ENCODE results near the gene MTERF4.

Gene MTERF4

GRCh38 chr2:241063587-241063986 lies 38.5 kb downstream of the MTERF4 start:
- H3K4me3 ChIP-seq (ENCODE audit: low read length): no peak overlapping the region

GRCh38 chr2:241063093-241063551 lies 39.0 kb downstream of the MTERF4 start:
- DNase-seq (ENCODE audit: low read depth): no peak
- H3K4me3 ChIP-seq (ENCODE audit: low read length): no peak overlapping the region
- TF ChIP-seq, protein P1, sequence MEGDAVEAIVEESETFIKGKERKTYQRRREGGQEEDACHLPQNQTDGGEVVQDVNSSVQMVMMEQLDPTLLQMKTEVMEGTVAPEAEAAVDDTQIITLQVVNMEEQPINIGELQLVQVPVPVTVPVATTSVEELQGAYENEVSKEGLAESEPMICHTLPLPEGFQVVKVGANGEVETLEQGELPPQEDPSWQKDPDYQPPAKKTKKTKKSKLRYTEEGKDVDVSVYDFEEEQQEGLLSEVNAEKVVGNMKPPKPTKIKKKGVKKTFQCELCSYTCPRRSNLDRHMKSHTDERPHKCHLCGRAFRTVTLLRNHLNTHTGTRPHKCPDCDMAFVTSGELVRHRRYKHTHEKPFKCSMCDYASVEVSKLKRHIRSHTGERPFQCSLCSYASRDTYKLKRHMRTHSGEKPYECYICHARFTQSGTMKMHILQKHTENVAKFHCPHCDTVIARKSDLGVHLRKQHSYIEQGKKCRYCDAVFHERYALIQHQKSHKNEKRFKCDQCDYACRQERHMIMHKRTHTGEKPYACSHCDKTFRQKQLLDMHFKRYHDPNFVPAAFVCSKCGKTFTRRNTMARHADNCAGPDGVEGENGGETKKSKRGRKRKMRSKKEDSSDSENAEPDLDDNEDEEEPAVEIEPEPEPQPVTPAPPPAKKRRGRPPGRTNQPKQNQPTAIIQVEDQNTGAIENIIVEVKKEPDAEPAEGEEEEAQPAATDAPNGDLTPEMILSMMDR (conservative IDR thresholded peaks at IDR 0.05; ENCODE audit: low read depth, low read length): no peak

More at GRCh38 chr2:241063587-241063986, 38.5 kb downstream of the MTERF4 start:
- TF ChIP-seq, protein P1 (conservative IDR thresholded peaks at IDR 0.05; ENCODE audit: low read depth, low read length): peak; percentile 7
- DNase-seq (ENCODE audit: low read depth): no peak

GRCh38 chr2:241062389-241063092 lies 39.5 kb downstream of the MTERF4 start:
- DNase-seq (ENCODE audit: low read depth): no peak
- TF ChIP-seq, protein P1 (conservative IDR thresholded peaks at IDR 0.05; ENCODE audit: low read depth, low read length): no peak
- no peak overlapping the region for H3K4me3 ChIP-seq (ENCODE audit: low read length)

DNA sequence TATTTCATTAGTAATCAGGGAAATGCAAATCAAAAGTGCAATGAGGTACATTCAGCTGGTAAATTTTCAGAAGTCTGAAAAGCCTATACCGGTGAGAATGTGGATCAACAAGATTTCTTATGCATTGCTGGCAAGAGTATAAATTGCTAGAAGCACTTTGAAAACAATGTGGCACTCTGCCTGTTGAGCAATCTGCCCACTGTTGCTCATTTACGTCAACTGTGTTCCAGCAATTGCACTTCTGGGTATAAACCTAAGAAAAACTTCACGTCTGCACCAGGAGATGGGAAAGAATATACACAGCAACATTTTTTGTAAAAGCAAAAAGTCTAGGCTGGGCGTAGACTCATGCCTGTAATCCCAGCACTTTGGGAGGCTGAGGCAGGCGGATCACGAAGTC lies 40.8 kb downstream of the MTERF4 start:
- H3K4me3 ChIP-seq (ENCODE audit: low read length): no peak overlapping the region
- TF ChIP-seq, protein P1 (conservative IDR thresholded peaks at IDR 0.05; ENCODE audit: low read depth, low read length): no peak
- no peak for DNase-seq (ENCODE audit: low read depth)

- no peak for DNase-seq (ENCODE audit: low read depth)
- TF ChIP-seq, protein P1 (conservative IDR thresholded peaks at IDR 0.05; ENCODE audit: low read depth, low read length): no peak
- H3K4me3 ChIP-seq (ENCODE audit: low read length): no peak overlapping the region
Measured at GRCh38 chr2:241053576-241054251, 48.4 kb downstream of the MTERF4 start.

DNA sequence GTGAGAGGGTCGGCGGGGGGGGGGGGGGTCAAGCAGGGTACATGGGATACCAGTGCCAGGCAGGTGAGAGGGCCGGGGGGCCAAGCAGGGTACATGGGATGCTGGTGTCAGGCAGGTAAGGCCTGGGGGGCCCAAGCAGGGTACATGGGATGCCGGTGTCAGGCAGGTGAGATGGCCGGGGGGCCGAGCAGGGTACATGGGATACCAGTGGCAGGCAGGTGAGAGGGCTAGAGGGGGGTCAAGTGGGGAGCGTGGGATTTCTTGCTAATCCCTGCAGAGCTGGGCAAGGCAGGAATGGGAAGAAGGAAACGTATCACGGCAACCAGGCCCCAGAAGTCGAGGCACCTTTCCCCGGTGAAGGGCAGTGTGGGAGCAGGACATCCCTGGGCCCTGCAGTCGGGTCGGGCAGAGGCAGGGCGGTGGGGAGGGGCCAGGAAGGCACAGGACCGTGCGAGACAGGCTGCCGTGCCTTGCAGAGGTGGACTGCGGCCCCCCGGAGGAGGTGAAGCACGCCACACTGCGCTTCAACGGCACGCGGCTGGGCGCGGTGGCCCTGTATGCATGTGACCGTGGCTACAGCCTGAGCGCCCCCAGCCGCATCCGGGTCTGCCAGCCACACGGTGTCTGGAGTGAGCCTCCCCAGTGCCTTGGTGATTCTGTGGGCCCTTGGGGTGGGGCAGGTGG lies 49.3 kb downstream of the MTERF4 start:
- TF ChIP-seq, protein P1 (conservative IDR thresholded peaks at IDR 0.05; ENCODE audit: low read depth, low read length): no peak
- DNase-seq (ENCODE audit: low read depth): no peak

More for the DNA sequence above, 49.3 kb downstream of the MTERF4 start:
- no peak overlapping the region for H3K4me3 ChIP-seq (ENCODE audit: low read length)

Measured in retinal pigment epithelial cell (primary cell).